GM18517 (cell line): Measurements from ENCODE around the gene MICU2.

Experiments used
- ATAC-seq: cut with Tn5 transposase; IDR thresholded peaks from one replicate; pipeline ENCODE4 v1.9.1; 2021; ENCODE audit warnings: mild to moderate bottlenecking, moderate library complexity; ENCODE audit not compliant: unreplicated experiment

MICU2 gene

GRCh38 chr13:21603531-21604448 lies at the start of gene MICU2:
Gene MICU2 (minus strand): TSS chr13:21604170. CDS start chr13:21604148, 22 bp downstream.
- peak; percentile 94 for ATAC-seq

GRCh38 chr13:21641629-21642028 lies 37.7 kb upstream of the MICU2 start:
- no peak for ATAC-seq

- no peak for ATAC-seq
These were observed 35.6 kb upstream of the MICU2 start for GRCh38 chr13:21639561-21639960.

GRCh38 chr13:21638319-21639282 lies 34.6 kb upstream of the MICU2 start:
- no peak for ATAC-seq

GRCh38 chr13:21637296-21637695 lies 33.3 kb upstream of the MICU2 start:
- ATAC-seq, result no peak

GRCh38 chr13:21636656-21637055 lies 32.7 kb upstream of the MICU2 start:
- ATAC-seq, result no peak

- ATAC-seq, result no peak
These were observed 28.2 kb upstream of the MICU2 start for GRCh38 chr13:21632196-21632595.

- ATAC-seq, result no peak
These were observed 21.4 kb upstream of the MICU2 start for GRCh38 chr13:21625366-21625765.

- ATAC-seq, result no peak
These were observed 16.9 kb upstream of the MICU2 start for GRCh38 chr13:21620861-21621260.

- ATAC-seq, result no peak
These were observed 15.8 kb upstream of the MICU2 start for GRCh38 chr13:21619633-21620220.

GRCh38 chr13:21616880-21617279 lies 12.9 kb upstream of the MICU2 start:
- ATAC-seq, result no peak

GRCh38 chr13:21616205-21616866 lies 12.4 kb upstream of the MICU2 start:
- ATAC-seq, result no peak

- no peak for ATAC-seq
These were observed 11.5 kb upstream of the MICU2 start for GRCh38 chr13:21615427-21615826.

GRCh38 chr13:21613791-21614190 lies 9.8 kb upstream of the MICU2 start:
- no peak for ATAC-seq

- ATAC-seq, result no peak
These were observed 7.4 kb upstream of the MICU2 start for GRCh38 chr13:21611385-21611784.

- no peak for ATAC-seq
These were observed 6.7 kb upstream of the MICU2 start for GRCh38 chr13:21610687-21611086.

GRCh38 chr13:21608961-21609360 lies 5.0 kb upstream of the MICU2 start:
- no peak for ATAC-seq

GRCh38 chr13:21606796-21607195 lies 2.8 kb upstream of the MICU2 start:
- ATAC-seq, result no peak

- no peak for ATAC-seq
These were observed 2.3 kb upstream of the MICU2 start for GRCh38 chr13:21606251-21606650.

GRCh38 chr13:21596722-21597121 lies 7.2 kb downstream of the MICU2 start:
- no peak for ATAC-seq

- ATAC-seq, result peak; percentile 70
These were observed 8.5 kb downstream of the MICU2 start for GRCh38 chr13:21595546-21595822.
